NT2/D1 (cell line): ENCODE data around the gene FBXW11.

Experiments
- SUZ12 ChIP-seq: IDR thresholded peaks from 2 replicates; pipeline ENCODE4 v1.6.1; 2011; ENCODE audit not compliant: insufficient read length, insufficient read depth; ENCODE audit errors: extremely low read depth
- YY1 ChIP-seq: IDR thresholded peaks from 2 replicates; pipeline ENCODE4 v1.6.1; 2011; ENCODE audit not compliant: insufficient read length, insufficient read depth

DNA sequence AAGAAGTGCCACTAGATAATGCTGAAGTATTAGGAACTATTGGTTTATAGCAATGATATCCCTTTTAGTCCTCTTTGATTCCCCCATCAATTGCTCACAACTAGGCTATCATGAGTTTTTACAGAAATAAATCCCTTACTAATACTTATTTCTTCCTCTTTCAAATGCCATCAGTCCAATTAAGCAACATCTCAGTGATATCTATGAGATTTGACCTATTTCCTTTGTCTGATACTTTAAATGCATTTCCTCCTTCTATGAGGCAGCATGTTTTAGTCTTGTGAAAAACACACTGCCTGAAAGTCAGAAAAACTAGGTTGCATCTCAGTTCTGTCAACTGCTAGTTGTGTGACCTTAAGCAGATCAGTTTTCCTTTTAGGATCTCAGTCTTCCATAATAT, 101.6 kb downstream of the FBXW11 start:
- no peak for TF ChIP-seq YY1
- TF ChIP-seq SUZ12: no peak
